ENCODE measurements around the gene MICAL3.

The MICAL3 gene

GRCh38 chr22:17791196-17791595 lies 233.2 kb downstream of the MICAL3 start:
- no peak for DNase-seq (ENCODE audit: low spot score)

- no peak for DNase-seq (ENCODE audit: low spot score)
These were observed 234.8 kb downstream of the MICAL3 start for GRCh38 chr22:17789379-17790200.

- no peak for DNase-seq (ENCODE audit: low spot score)
These were observed 235.6 kb downstream of the MICAL3 start for GRCh38 chr22:17788528-17789378.

GRCh38 chr22:17787716-17788330 lies 236.5 kb downstream of the MICAL3 start:
- DNase-seq (ENCODE audit: low spot score): no peak

- no peak for DNase-seq (ENCODE audit: low spot score)
These were observed 237.1 kb downstream of the MICAL3 start for GRCh38 chr22:17787241-17787640.

GRCh38 chr22:17786435-17787161 lies 237.8 kb downstream of the MICAL3 start:
- DNase-seq (ENCODE audit: low spot score): no peak

GRCh38 chr22:17785185-17786184 lies 238.9 kb downstream of the MICAL3 start:
- DNase-seq (ENCODE audit: low spot score): no peak

- DNase-seq (ENCODE audit: low spot score): no peak
These were observed 239.6 kb downstream of the MICAL3 start for GRCh38 chr22:17784776-17785175.

GRCh38 chr22:17783773-17784480 lies 240.4 kb downstream of the MICAL3 start:
- no peak for DNase-seq (ENCODE audit: low spot score)

GRCh38 chr22:17783312-17783711 lies 241.0 kb downstream of the MICAL3 start:
- no peak for DNase-seq (ENCODE audit: low spot score)

GRCh38 chr22:17782621-17783020 lies 241.7 kb downstream of the MICAL3 start:
- no peak for DNase-seq (ENCODE audit: low spot score)

- no peak for DNase-seq (ENCODE audit: low spot score)
These were observed 242.2 kb downstream of the MICAL3 start for GRCh38 chr22:17782158-17782557.

GRCh38 chr22:17781319-17782031 lies 242.9 kb downstream of the MICAL3 start:
- no peak for DNase-seq (ENCODE audit: low spot score)

- no peak for DNase-seq (ENCODE audit: low spot score)
These were observed 243.5 kb downstream of the MICAL3 start for GRCh38 chr22:17780741-17781318.

GRCh38 chr22:17780116-17780740 lies 244.1 kb downstream of the MICAL3 start:
- DNase-seq (ENCODE audit: low spot score): no peak

- DNase-seq (ENCODE audit: low spot score): no peak
These were observed 244.9 kb downstream of the MICAL3 start for GRCh38 chr22:17779286-17780115.

- no peak for DNase-seq (ENCODE audit: low spot score)
These were observed 245.9 kb downstream of the MICAL3 start for GRCh38 chr22:17778412-17778976.

All from putamen (tissue), 1 donor.